ENCODE data around the gene CHRM4.

Gene CHRM4

DNA sequence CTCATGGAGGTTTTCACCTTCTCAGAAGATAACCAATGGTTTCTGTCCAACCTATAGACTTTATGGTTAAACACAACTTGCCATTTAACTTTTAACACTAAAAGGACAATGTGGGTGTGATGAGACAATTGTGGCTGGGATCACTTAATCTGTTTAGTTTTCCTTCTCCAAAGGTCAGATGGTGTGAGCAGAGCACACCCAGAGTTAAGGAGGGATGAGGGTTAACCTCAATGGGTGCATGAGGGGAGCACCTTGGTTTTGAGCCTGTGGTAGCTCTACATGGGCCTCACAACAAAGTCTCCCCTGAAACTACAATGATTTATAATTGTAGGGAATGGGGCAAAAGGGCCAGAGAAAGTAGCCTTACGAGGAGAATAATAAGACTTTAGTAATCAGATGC is 28.9 kb upstream of the CHRM4 start:
- no peak for FAIRE-seq
- TF ChIP-seq POLR2AphosphoS5 (IDR thresholded peaks at IDR 0.05; ENCODE audit: low read depth, low read length) = no peak
- TF ChIP-seq TAF1 (IDR thresholded peaks at IDR 0.05; ENCODE audit: borderline replicate concordance, low read depth, low read length) = no peak
- no peak for TF ChIP-seq POLR2A (IDR thresholded peaks at IDR 0.05; ENCODE audit: low read depth, low read length)
- no peak for DNase-seq (ENCODE audit: insufficient read length)

DNA sequence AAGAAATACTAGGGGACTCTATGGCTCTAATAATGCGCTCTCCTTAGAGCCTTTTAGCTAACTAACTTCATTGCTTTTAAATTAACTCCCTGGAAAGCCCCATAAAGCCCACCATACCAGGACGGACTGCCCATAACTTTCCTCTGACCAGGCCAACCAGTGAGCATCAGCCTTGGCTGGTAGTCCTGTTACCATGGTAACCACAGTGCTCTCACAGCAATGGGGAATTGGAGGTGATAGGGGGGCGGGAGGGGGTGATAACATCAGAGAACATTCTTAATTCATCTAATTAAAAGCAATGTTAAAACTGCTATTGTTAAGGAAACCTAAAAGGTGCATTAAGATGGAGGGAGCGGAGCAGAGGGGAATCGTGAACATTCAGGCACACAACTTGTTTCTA is 27.2 kb upstream of the CHRM4 start:
- TF ChIP-seq POLR2AphosphoS5 (IDR thresholded peaks at IDR 0.05; ENCODE audit: low read depth, low read length) = no peak
- no peak for TF ChIP-seq POLR2A (IDR thresholded peaks at IDR 0.05; ENCODE audit: low read depth, low read length)
- no peak for TF ChIP-seq TAF1 (IDR thresholded peaks at IDR 0.05; ENCODE audit: borderline replicate concordance, low read depth, low read length)
- no peak for FAIRE-seq
- DNase-seq (ENCODE audit: insufficient read length) = no peak

- FAIRE-seq = no peak
- TF ChIP-seq POLR2A (IDR thresholded peaks at IDR 0.05; ENCODE audit: low read depth, low read length) (no peak), TAF1 (IDR thresholded peaks at IDR 0.05; ENCODE audit: borderline replicate concordance, low read depth, low read length) (no peak), POLR2AphosphoS5 (IDR thresholded peaks at IDR 0.05; ENCODE audit: low read depth, low read length) (no peak)
These were observed 26.1 kb upstream of the CHRM4 start for GRCh38 chr11:46417711-46418110.

GRCh38 chr11:46414879-46415278 is 23.3 kb upstream of the CHRM4 start:
- no peak for FAIRE-seq

More at GRCh38 chr11:46417711-46418110, 26.1 kb upstream of the CHRM4 start:
- no peak for DNase-seq (ENCODE audit: insufficient read length)

GRCh38 chr11:46414466-46414796 is 22.9 kb upstream of the CHRM4 start:
- TF ChIP-seq TAF1 (IDR thresholded peaks at IDR 0.05; ENCODE audit: borderline replicate concordance, low read depth, low read length) (no peak), POLR2AphosphoS5 (IDR thresholded peaks at IDR 0.05; ENCODE audit: low read depth, low read length) (no peak), POLR2A (IDR thresholded peaks at IDR 0.05; ENCODE audit: low read depth, low read length) (no peak)
- DNase-seq (ENCODE audit: insufficient read length) (no peak), FAIRE-seq (no peak)

More at GRCh38 chr11:46414879-46415278, 23.3 kb upstream of the CHRM4 start:
- no peak for TF ChIP-seq POLR2AphosphoS5 (IDR thresholded peaks at IDR 0.05; ENCODE audit: low read depth, low read length)
- no peak for TF ChIP-seq TAF1 (IDR thresholded peaks at IDR 0.05; ENCODE audit: borderline replicate concordance, low read depth, low read length)
- TF ChIP-seq POLR2A (IDR thresholded peaks at IDR 0.05; ENCODE audit: low read depth, low read length) = no peak
- DNase-seq (ENCODE audit: insufficient read length) = no peak

DNA sequence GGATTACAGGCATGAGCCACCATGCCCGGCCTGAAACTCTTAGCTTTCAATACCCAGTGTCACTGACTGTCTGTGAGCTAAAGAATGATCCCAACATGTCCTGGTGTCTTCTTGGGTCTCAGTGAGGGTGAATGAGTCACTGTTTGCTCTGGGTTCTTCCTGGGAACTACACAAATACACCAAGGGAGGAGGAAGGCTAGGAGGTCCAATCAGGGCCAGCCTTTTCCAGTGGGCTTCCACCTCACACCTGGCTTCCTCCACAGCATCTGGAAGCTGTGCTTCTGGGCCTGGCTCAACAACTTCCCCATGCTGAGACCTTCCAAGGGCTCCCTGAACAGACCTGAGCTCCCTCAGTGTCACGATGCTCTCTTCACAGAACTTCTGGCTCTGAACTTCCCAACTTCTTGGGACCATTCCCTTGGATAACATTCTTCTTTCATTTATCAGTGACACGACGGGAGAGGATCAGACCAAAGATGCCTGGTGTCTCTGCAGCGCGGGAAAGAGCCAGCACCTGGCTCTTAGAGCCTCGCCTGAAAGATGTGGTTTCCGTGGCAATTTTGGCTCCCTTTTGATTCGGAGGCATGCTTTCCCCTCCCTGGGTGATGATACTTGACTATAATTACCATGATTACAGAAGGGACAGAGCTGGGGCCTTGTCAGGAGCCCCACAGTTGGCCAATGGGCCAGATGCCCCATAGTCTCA is 22.3 kb upstream of the CHRM4 start:
- FAIRE-seq (no peak), DNase-seq (ENCODE audit: insufficient read length) (no peak)
- TF ChIP-seq POLR2A (IDR thresholded peaks at IDR 0.05; ENCODE audit: low read depth, low read length) (no peak), POLR2AphosphoS5 (IDR thresholded peaks at IDR 0.05; ENCODE audit: low read depth, low read length) (no peak), TAF1 (IDR thresholded peaks at IDR 0.05; ENCODE audit: borderline replicate concordance, low read depth, low read length) (no peak)

DNA sequence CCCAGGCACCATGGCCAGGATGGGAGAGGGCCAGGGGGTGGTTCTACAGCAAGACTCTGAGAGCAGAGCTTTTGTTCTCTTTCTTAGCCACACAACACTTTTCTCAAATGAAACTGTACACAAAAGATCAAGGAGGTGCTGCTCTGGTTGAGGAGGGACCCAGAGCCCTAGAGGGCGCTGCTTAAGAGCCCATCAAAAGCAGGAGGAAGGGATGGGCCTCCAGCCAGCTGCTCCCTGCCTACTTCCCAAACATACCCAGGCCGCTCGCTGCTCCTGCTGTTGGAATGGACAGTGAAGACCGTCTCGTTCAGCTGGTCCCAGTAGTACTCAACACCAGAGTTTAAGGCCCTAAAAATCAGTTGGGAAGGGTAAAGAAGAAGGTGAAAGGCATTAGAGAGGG is 18.4 kb upstream of the CHRM4 start:
- FAIRE-seq (no peak), DNase-seq (ENCODE audit: insufficient read length) (no peak)

GRCh38 chr11:46408407-46408986 is 16.9 kb upstream of the CHRM4 start:
- DNase-seq (ENCODE audit: insufficient read length) = no peak
- TF ChIP-seq POLR2AphosphoS5 (IDR thresholded peaks at IDR 0.05; ENCODE audit: low read depth, low read length) (no peak), POLR2A (IDR thresholded peaks at IDR 0.05; ENCODE audit: low read depth, low read length) (no peak), TAF1 (IDR thresholded peaks at IDR 0.05; ENCODE audit: borderline replicate concordance, low read depth, low read length) (no peak)
- no peak for FAIRE-seq

More for the DNA sequence above, 18.4 kb upstream of the CHRM4 start:
- TF ChIP-seq TAF1 (IDR thresholded peaks at IDR 0.05; ENCODE audit: borderline replicate concordance, low read depth, low read length) (no peak), POLR2AphosphoS5 (IDR thresholded peaks at IDR 0.05; ENCODE audit: low read depth, low read length) (no peak), POLR2A (IDR thresholded peaks at IDR 0.05; ENCODE audit: low read depth, low read length) (no peak)

DNA sequence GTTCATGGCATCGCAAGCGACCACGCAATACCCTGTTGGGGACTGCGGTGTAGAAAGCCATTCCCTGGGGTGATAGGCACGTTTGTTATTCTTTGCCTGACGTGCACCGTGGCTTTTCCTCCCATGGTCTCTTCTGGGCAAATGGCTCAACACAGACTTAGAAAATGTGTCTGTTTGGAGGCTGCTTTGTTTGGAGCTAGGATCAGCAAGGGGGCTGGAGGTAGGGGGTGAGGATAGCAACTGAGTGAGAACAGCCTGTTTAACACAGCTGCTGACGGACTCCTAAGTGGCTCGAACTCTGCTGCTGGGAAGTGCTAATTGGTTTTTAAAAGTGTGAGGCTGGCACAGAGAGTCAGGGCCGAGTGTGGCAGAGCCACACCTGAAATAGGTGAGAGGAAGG is 16.1 kb upstream of the CHRM4 start:
- no peak for DNase-seq (ENCODE audit: insufficient read length)
- no peak for FAIRE-seq
- TF ChIP-seq TAF1 (IDR thresholded peaks at IDR 0.05; ENCODE audit: borderline replicate concordance, low read depth, low read length) (no peak), POLR2A (IDR thresholded peaks at IDR 0.05; ENCODE audit: low read depth, low read length) (no peak), POLR2AphosphoS5 (IDR thresholded peaks at IDR 0.05; ENCODE audit: low read depth, low read length) (no peak)

- no peak for DNase-seq (ENCODE audit: insufficient read length)
- TF ChIP-seq POLR2A (IDR thresholded peaks at IDR 0.05; ENCODE audit: low read depth, low read length) (no peak), TAF1 (IDR thresholded peaks at IDR 0.05; ENCODE audit: borderline replicate concordance, low read depth, low read length) (no peak), POLR2AphosphoS5 (IDR thresholded peaks at IDR 0.05; ENCODE audit: low read depth, low read length) (no peak)
- no peak for FAIRE-seq
These were observed 13.0 kb upstream of the CHRM4 start for GRCh38 chr11:46404476-46405017.

DNA sequence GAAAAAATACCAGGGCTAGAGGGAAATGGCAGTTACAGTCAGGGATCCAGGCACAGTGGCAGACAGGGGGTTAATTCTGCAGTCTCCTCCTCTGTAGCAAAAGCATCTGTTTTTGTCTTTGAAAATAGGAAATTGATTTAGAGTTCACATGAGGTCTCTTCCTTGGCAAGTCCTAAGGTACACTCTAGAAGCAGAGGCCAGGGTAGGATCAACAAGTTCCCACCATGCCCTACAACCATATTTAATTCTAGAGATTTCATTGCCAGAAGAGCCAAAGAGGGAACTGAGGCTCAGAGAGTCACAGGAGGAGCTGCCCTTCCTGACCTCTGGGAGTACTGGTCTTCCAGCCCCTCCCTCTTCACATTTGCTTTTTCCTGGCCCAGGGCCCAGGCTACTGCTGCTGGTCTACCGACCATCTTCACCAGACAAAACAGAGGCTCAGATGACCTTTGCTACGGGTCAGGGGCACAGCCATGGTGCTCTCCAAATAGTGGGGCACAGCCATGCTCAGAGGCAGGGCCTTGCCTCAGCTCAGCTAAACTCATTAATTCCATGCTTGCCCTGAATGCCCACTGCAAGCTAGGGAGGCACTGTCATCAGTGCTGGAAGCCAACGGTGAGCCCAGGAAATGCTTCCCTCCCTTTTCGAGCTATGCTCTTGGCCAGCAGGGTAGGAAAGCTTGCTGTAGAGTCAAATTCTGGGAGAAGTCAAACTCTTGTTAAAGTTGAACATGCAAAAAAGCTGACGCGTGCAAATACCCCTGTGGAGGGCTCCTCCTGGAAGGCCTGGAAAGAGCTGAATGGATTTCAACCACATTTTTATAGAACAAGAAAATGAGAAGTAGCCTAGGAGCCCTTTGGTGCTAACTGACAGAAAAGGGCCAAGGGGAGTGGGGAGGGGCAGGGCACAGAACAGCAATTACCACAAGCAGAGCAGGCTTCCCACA is 11.7 kb upstream of the CHRM4 start:
- no peak for TF ChIP-seq POLR2AphosphoS5 (IDR thresholded peaks at IDR 0.05; ENCODE audit: low read depth, low read length)
- TF ChIP-seq POLR2A (IDR thresholded peaks at IDR 0.05; ENCODE audit: low read depth, low read length) = no peak
- TF ChIP-seq TAF1 (IDR thresholded peaks at IDR 0.05; ENCODE audit: borderline replicate concordance, low read depth, low read length) = no peak
- FAIRE-seq = no peak
- no peak for DNase-seq (ENCODE audit: insufficient read length)

Data from GM12892 (cell line).